Endothelial cell of umbilical vein (primary cell): ENCODE data around the gene LAMP5. TPM values are rescaled to one million over a fixed set of nuclear protein-coding genes. Genes with fewer than 3 reads are reported as not detected.

ENCODE experiments used
- BruUV-seq: library from RNA; stranded (reverse); fragments of 400-500 nt; replicated peaks from 2 replicates; lab custom pipeline; 2021; lab: Mats Ljungman, UMichigan
- CTCF ChIA-PET: fragments of 300-600, 350-600 bp; sonication (Branson Sonifier 250); formaldehyde crosslinking; loops from one replicate; lab custom pipeline; 2021; ENCODE audit warnings: antibody characterized with exemption, inconsistent platforms; lab: Charles Lee
- POLR2A ChIA-PET: fragments of 300-600, 350-600 bp; sonication (Branson Sonifier 250); formaldehyde crosslinking; loops from one replicate; lab custom pipeline; 2021; ENCODE audit warnings: antibody characterized with exemption, inconsistent platforms; lab: Charles Lee
- DNase-seq: peaks from one replicate; pipeline ENCODE4 v3.0.0-alpha.2; 2011; ENCODE audit warnings: low read depth, low spot score
- FAIRE-seq: peaks from 2 replicates; lab custom pipeline; 2011; peaks lifted over from hg19 to GRCh38; lab: Jason Lieb, UNC
- H2AFZ ChIP-seq: 2 replicates; pipeline ENCODE4 v1.6.0; 2012; ENCODE audit warnings: low read depth, low read length, control low read depth, inconsistent platforms
- H3K27ac ChIP-seq: 2 replicates; pipeline ENCODE4 v1.5.1; 2011; ENCODE audit warnings: low read depth, mild to moderate bottlenecking, control low read depth, low read length, moderate library complexity; ENCODE audit not compliant: insufficient read depth
- H3K27me3 ChIP-seq, 2 experiments: 2 replicates each; pipeline versions ENCODE4 v1.6.0 to v1.6.1; 2011; ENCODE audit warnings: low read length in 2 of 2, mixed read lengths in 1 of 2; ENCODE audit not compliant: control insufficient read depth in 2 of 2, insufficient read depth in 2 of 2
- H3K36me3 ChIP-seq, 2 experiments: 2 replicates in 1 of 2; 3 replicates in 1 of 2; pipeline ENCODE4 v1.5.1; 2011; ENCODE audit warnings: low read length in 2 of 2, mild to moderate bottlenecking in 1 of 2, moderate library complexity in 1 of 2; ENCODE audit not compliant: control insufficient read depth in 2 of 2, insufficient read depth in 2 of 2; ENCODE audit errors: extremely low read depth in 1 of 2
- H3K4me1 ChIP-seq: 3 replicates; pipeline ENCODE4 v1.5.1; 2011; ENCODE audit warnings: mild to moderate bottlenecking, low read length; ENCODE audit not compliant: control insufficient read depth, insufficient read depth; ENCODE audit errors: extremely low read depth
- H3K4me2 ChIP-seq: 2 replicates; pipeline ENCODE4 v1.6.1; 2011; ENCODE audit warnings: low read length, control low read depth, mixed read lengths; ENCODE audit not compliant: insufficient read depth
- H3K4me3 ChIP-seq, 3 experiments: fragments of 200-600 bp in 1 of 3; sonication (generic), shearing (Covaris generic) in 1 of 3; replicated peaks in 1 of 3; 2 replicates each; pipeline ENCODE4 v1.5.1; 2011 to 2016; ENCODE audit warnings: control low read depth in 3 of 3, low read length in 3 of 3, mild to moderate bottlenecking in 2 of 3, inconsistent platforms in 1 of 3, low read depth in 1 of 3, moderate library complexity in 1 of 3; ENCODE audit not compliant: insufficient read depth in 1 of 3
- H3K79me2 ChIP-seq: 2 replicates; pipeline ENCODE4 v1.6.0; 2012; ENCODE audit warnings: low read length, inconsistent platforms; ENCODE audit not compliant: control insufficient read depth, insufficient read depth
- H3K9ac ChIP-seq: replicated peaks from 2 replicates; pipeline ENCODE3; 2011; ENCODE audit warnings: low read length, control low read depth; ENCODE audit not compliant: insufficient read depth; ENCODE audit errors: extremely low read depth
- H3K9me1 ChIP-seq: replicated peaks from 3 replicates; pipeline ENCODE4 v1.6.0; 2011; ENCODE audit warnings: mild to moderate bottlenecking, low read length; ENCODE audit not compliant: control insufficient read depth, insufficient read depth; ENCODE audit errors: extremely low read depth
- H3K9me3 ChIP-seq: replicated peaks from 2 replicates; pipeline ENCODE4 v1.5.1; 2012; ENCODE audit warnings: low read length, inconsistent platforms; ENCODE audit not compliant: control insufficient read depth, insufficient read depth
- H4K20me1 ChIP-seq: replicated peaks from 2 replicates; pipeline ENCODE3; 2011; ENCODE audit warnings: mild to moderate bottlenecking, low read length; ENCODE audit not compliant: control insufficient read depth, insufficient read depth; ENCODE audit errors: extremely low read depth
- EZH2 ChIP-seq: IDR thresholded peaks from 2 replicates; pipeline ENCODE4 v1.6.1; 2012; ENCODE audit warnings: borderline replicate concordance, low read depth, mild to moderate bottlenecking, moderate library complexity, low read length, inconsistent platforms; ENCODE audit not compliant: severe bottlenecking
- FOS ChIP-seq: IDR thresholded peaks from 2 replicates; pipeline ENCODE4 v1.6.1; 2011; ENCODE audit warnings: mild to moderate bottlenecking, low read length, moderate library complexity, borderline replicate concordance; ENCODE audit not compliant: insufficient read depth
- GATA2 ChIP-seq: IDR thresholded peaks from 2 replicates; pipeline ENCODE4 v1.7.0; 2011; ENCODE audit warnings: low read depth, mild to moderate bottlenecking, moderate library complexity, mixed read lengths, low read length; ENCODE audit not compliant: insufficient read length, insufficient read depth
- JUN ChIP-seq: IDR thresholded peaks from 2 replicates; pipeline ENCODE4 v1.6.1; 2011; ENCODE audit warnings: borderline replicate concordance, low read depth; ENCODE audit not compliant: insufficient read length, insufficient read depth
- MYC ChIP-seq: IDR thresholded peaks from one replicate; pipeline ENCODE4 v1.6.1; 2011; ENCODE audit warnings: mild to moderate bottlenecking, low read depth, low read length
- POLR2A ChIP-seq: IDR thresholded peaks from 2 replicates; pipeline ENCODE4 v1.6.1; 2012; ENCODE audit warnings: low read depth, mild to moderate bottlenecking, control low read depth, low read length
- POLR2AphosphoS5 ChIP-seq: IDR thresholded peaks from 2 replicates; pipeline ENCODE4 v1.6.1; 2012; ENCODE audit warnings: low read depth, mild to moderate bottlenecking, control low read depth, low read length, moderate library complexity; ENCODE audit not compliant: insufficient read depth
- dilution Hi-C: fragments of 300-500 bp; cut with MboI; formaldehyde crosslinking; loops from one replicate; pipeline ENCODE4 v1.15.0; 2019; ENCODE audit warnings: low sequenced_read_pairs; ENCODE audit not compliant: extremely low pct_ligation_motif_present
- intact Hi-C: fragments of 100-400 bp; cut with micrococcal nuclease; formaldehyde crosslinking; loops from one replicate; pipeline ENCODE4 v1.10.0; 2022
- polyA plus RNA-seq, 4 experiments: library from polyadenylated mRNA; depleted of rRNA in 3 of 4; stranded (reverse) in 3 of 4; unstranded in 1 of 4; fragments of >200 nt; gene quantifications; 2 replicates each; pipeline versions ENCODE4 v1.2.1 to v1.2.3, GENCODE V29; 2011 to 2012; ENCODE audit warnings: missing spikeins in 1 of 4
- total RNA-seq: library from RNA; stranded (reverse); gene quantifications from 2 replicates; pipeline ENCODE4 v1.2.3, GENCODE V29; 2021
- TF ChIP-seq, protein P1 (sequence below), 2 donors: IDR thresholded peaks; 1 replicate in 1 of 2; 2 replicates in 1 of 2; pipeline ENCODE4 v1.5.1; 2011; ENCODE audit warnings: low read length in 2 of 2, mild to moderate bottlenecking in 2 of 2, moderate library complexity in 2 of 2, control low read depth in 1 of 2, inconsistent platforms in 1 of 2, low read depth in 1 of 2; ENCODE audit not compliant: insufficient read depth in 1 of 2; ENCODE audit errors: extremely low read depth in 1 of 2
- TF ChIP-seq, protein P2 (sequence below): IDR thresholded peaks from 2 replicates; pipeline ENCODE4 v1.6.1; 2011; ENCODE audit not compliant: insufficient read depth, insufficient read length

Gene LAMP5
- total and polyA plus RNA-seq, 2 donors (not counting 3 experiments of a cell fraction or from before 2014, with no cell fraction given) = not detected

DNA sequence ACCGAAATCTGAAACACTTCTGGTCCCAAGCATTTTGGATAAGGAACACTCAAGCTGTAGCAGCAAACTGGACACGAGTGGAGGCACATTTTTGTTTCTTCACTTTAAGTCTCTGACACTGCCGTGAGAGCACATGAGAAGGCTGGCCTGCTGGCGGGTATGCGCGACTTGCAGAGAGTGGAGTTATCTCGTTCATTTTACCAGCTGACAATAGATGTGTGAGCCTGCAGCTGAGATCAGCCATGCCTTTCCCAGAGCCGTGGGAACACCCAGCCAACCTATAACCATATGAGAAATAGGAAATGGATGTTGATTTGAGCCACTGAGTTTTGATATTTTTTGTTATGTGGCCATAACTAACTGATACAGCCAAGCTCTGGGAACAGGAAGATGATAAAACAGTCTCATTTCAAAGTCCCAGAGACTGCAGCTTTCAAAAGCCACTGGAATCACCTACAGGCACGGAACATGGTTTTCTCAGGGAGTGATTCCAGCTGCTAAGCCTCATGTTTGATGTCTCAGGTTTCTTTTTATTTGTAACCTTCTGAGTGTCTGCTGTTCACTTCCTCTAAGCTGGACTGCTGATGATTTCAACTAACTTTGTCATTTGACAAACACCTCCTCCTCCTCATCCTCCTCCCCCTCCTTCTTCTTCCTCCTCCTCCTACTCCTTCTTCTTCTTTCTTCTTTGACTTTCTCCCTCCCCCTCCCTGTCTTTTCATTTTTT, 28.6 kb upstream of the LAMP5 start:
- no peaks in the 10 kb centered on the region for H4K20me1 ChIP-seq
- FAIRE-seq (no peak), DNase-seq (no peak)
- H3K9me1 ChIP-seq = no peaks in the 10 kb centered on the region
- no peaks in the 10 kb centered on the region for H3K4me1 ChIP-seq
- H3K79me2 ChIP-seq = no peaks in the 10 kb centered on the region
- ChIA-PET POLR2A (no interaction called here), CTCF (interaction anchor here (1.7 to 2.5 kb wide), 2 partner anchors 78 to 124 kb away, joined by 5 to 12 read pairs; no protein-coding TSS in a partner anchor)
- no peak overlapping the region for H3K27ac ChIP-seq
- H2AFZ ChIP-seq = no peak overlapping the region
- BruUV-seq = no TSS peak
- no peak overlapping the region for H3K4me2 ChIP-seq
- no peaks in the 10 kb centered on the region for H3K36me3 ChIP-seq
- no peak overlapping the region for H3K4me3 ChIP-seq
- no peak overlapping the region for H3K9ac ChIP-seq
- dilution Hi-C loops (no loop called here), intact Hi-C loops (no loop called here)
- H3K9me3 ChIP-seq = no peaks in the 10 kb centered on the region
- H3K27me3 ChIP-seq = no peaks in the 10 kb centered on the region
- TF ChIP-seq EZH2 (no peak), POLR2A (no peak)
- TF ChIP-seq, protein P1, sequence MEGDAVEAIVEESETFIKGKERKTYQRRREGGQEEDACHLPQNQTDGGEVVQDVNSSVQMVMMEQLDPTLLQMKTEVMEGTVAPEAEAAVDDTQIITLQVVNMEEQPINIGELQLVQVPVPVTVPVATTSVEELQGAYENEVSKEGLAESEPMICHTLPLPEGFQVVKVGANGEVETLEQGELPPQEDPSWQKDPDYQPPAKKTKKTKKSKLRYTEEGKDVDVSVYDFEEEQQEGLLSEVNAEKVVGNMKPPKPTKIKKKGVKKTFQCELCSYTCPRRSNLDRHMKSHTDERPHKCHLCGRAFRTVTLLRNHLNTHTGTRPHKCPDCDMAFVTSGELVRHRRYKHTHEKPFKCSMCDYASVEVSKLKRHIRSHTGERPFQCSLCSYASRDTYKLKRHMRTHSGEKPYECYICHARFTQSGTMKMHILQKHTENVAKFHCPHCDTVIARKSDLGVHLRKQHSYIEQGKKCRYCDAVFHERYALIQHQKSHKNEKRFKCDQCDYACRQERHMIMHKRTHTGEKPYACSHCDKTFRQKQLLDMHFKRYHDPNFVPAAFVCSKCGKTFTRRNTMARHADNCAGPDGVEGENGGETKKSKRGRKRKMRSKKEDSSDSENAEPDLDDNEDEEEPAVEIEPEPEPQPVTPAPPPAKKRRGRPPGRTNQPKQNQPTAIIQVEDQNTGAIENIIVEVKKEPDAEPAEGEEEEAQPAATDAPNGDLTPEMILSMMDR (IDR thresholded peaks at IDR 0.05; ENCODE audit: extremely low read depth in 1 of 2, insufficient read depth in 1 of 2, low read depth in 1 of 2, low read length in 2 of 2) = no peak

DNA sequence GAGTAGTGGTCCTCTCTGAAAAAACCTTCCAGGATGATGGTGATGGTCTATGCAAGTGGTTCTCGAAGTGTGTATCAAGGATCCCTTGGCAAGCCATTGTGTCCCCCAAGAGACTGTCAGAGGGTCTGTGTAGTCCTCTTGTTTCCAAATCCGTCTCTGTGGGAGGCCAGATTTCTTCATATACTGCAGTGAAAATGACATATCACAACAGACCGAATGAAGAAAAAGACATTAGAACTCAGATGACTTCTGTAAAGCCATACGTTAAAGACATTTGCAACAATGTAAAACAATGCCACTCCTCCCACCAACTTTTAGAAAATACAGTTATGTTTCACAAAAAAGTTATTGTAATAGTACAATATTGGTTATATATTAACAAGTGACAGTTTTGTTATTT, 27.2 kb upstream of the LAMP5 start:
- no peak for FAIRE-seq

More for the DNA sequence above, 27.2 kb upstream of the LAMP5 start:
- Histone ChIP-seq H3K4me2 (no peak overlapping the region), H4K20me1 (no peaks in the 10 kb centered on the region), H3K9me1 (no peaks in the 10 kb centered on the region), H3K4me1 (no peaks in the 10 kb centered on the region), H3K27ac (no peak overlapping the region), H3K9me3 (no peaks in the 10 kb centered on the region), H3K79me2 (no peaks in the 10 kb centered on the region), H3K36me3 (no peaks in the 10 kb centered on the region), H2AFZ (no peak overlapping the region), H3K27me3 (no peaks in the 10 kb centered on the region), H3K9ac (no peak overlapping the region), H3K4me3 (no peak overlapping the region)
- dilution Hi-C loops (no loop called here), intact Hi-C loops (no loop called here)
- ChIA-PET POLR2A (no interaction called here), CTCF (interaction anchor here (1.7 to 2.5 kb wide), 2 partner anchors 79 to 123 kb away, joined by 5 to 12 read pairs; no protein-coding TSS in a partner anchor)
- BruUV-seq = no TSS peak
- DNase-seq = no peak
- TF ChIP-seq MYC (no peak), POLR2A (no peak), JUN (no peak), POLR2AphosphoS5 (no peak), GATA2 (no peak), FOS (no peak), EZH2 (no peak)
- TF ChIP-seq, protein P1 (IDR thresholded peaks at IDR 0.05; ENCODE audit: extremely low read depth in 1 of 2, insufficient read depth in 1 of 2, low read depth in 1 of 2, low read length in 2 of 2) = no peak
- TF ChIP-seq, protein P2, sequence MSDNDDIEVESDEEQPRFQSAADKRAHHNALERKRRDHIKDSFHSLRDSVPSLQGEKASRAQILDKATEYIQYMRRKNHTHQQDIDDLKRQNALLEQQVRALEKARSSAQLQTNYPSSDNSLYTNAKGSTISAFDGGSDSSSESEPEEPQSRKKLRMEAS = no peak
